SIG-M5 (cell line): Measurements from ENCODE around the gene GGTLC3.
"Not testable (repeated sequence)": the region's sequence is repeated elsewhere in the genome, so short reads cannot be mapped to it uniquely, and the experiment has no call there.

Experiments used
- DNase-seq: peaks from one replicate; lab custom pipeline; 2025; lab: John Stamatoyannopoulos, UW

The GGTLC3 gene

DNA sequence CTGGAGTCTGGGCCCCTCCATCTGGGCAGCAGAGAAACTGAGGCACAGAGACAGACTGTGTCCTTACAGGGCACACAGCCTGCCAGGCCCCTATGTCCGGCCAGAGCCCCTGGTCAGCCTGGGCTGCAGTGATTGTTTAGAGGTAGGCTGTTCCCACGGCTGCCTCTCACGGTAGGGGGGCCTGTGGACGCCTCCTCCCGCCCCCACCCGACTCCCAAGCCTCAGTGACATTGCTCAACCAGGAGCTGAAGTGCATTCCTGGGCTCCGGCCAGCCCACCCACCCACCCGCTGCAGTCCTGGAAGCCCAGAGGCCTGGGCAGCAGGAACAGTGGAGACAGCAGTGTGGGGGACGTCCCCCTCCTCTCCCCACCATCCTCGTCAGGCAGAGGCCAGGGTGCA lies 4.5 kb downstream of the GGTLC3 start:
- DNase-seq: not testable (repeated sequence)

DNA sequence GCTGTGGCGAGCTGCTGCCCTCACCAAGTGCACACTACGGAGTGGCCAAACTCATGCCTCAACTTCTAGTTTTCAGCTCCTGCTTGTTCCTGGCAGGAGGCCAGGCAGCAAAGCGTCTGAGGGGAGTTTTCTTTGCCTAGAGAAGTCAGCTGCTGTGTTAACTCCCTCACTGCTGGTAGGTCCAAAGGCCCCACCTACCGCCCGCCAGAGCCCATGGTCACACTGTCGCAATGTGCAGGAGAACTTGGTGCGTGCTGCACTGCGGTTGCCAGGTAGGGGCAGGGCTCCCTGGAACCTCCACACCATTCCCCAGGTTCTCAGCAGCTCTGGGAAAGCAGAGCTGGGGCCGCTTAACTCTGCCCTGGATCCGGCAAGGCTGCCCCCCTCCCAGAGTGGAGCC lies 5.6 kb downstream of the GGTLC3 start:
- not testable (repeated sequence) for DNase-seq

DNA sequence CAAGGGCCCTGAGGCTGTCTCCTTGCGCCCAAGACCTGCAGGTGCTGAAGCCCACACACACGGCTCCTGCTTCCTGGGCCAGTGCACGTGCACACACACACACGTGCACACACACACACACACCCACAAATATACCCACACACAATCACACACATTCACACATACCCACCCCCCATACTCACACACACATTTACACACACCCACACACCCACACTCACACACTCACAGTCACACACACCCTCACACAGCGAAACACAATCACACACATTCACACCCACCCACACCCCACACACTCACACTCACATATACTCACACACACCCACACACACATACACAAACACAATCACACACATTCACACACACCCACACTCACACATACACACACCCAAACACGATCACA lies 6.6 kb downstream of the GGTLC3 start:
- not testable (repeated sequence) for DNase-seq

DNA sequence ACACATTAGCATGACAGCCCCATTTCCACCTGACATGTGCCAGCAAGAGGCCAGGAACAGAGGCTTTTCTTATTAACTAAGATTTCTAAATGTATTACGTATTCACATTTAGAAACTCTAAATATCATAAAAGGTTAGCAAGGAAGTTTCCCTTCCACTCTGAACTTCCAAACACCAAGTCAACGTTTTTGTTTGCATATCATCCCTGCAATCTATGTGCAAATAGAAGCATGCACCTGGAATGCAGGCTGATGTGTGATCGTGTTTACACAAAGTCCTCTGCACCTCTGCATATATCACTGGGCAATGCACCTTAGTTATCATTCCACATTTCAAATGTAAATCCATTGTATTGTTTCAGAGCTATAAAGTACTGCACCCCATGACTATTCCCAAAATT lies 21.7 kb downstream of the GGTLC3 start:
- DNase-seq: not testable (repeated sequence)
